GM18873 (cell line): Measurements from ENCODE around the gene ATP9B.

ENCODE experiments used
- ATAC-seq: cut with Tn5 transposase; IDR thresholded peaks from one replicate; pipeline ENCODE4 v1.9.1; 2021; ENCODE audit warnings: mild to moderate bottlenecking, moderate library complexity, moderate number of reproducible peaks; ENCODE audit not compliant: unreplicated experiment, low FRiP score

Gene ATP9B

GRCh38 chr18:79418236-79418635 lies 349.0 kb downstream of the ATP9B start:
- ATAC-seq, result no peak

DNA sequence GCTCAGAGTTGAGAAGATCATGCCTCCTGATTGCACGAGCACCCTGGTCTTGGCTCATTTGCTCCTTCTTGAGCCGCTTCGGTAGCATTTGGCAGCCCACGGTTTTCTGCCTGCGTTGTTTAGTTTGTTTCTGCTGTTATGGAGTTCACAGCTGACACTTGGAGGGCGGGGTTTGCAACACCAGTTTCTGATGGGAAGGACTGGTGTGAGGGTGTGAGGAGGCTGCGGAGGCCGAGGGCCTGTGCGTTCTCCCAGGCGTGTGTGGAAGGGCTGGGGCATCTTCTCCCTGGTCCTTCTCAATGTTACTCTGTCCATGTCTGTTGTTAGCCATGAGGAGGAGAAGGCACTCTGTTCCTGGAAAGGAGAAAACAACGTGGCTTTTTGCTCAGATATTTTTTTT lies 349.4 kb downstream of the ATP9B start:
- ATAC-seq, result no peak

GRCh38 chr18:79420033-79420745 lies 351.0 kb downstream of the ATP9B start:
- no peak for ATAC-seq

DNA sequence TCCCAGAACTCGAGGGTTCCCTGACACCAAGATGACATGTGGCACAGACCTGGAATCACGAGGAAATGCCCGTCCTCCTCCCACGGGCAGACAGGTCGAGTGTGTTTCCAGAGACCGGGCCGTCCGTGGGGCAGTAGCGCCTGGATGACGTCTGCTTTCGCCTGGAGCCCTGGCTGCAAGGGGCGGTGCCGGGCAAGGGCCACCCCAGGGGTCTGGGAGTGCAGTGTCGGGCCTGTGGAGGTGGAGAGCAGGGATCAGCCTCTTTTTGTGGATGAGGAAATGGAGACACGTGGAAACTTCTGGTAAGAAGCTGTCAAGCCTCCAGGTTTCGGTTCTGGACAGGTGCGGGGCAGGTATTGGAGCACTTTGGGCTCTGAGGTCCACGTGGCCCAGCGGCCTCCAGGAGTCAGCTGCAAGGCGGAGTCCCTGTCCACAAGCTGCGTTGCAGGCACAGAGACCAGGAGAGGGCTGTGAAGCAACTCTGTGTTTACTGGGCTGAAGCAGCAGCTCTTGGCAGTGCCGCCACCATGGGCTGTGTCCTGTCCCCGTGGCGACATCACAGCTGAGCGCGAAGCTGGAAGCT lies 352.2 kb downstream of the ATP9B start:
- no peak for ATAC-seq

GRCh38 chr18:79422022-79422782 lies 353.0 kb downstream of the ATP9B start:
- ATAC-seq, result no peak

DNA sequence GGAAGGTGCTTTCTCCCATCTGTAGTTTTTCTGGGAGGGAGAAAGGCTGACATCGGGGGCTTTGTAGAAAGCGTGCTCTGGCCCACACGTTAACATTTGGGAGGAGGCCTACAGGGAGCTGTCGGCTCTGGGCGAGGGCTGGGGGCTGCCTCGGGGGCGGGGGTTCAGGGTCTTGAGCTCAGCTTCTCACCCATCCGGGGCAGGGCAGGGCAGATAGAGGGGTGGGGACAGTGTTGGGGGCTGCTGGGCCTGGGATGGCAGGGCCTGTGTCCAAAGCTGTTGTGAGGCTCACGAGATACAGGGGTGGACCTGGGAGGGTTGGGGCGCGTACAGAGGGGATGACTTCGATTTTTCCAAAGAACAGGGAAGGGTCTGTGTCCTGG lies 353.6 kb downstream of the ATP9B start:
- no peak for ATAC-seq

DNA sequence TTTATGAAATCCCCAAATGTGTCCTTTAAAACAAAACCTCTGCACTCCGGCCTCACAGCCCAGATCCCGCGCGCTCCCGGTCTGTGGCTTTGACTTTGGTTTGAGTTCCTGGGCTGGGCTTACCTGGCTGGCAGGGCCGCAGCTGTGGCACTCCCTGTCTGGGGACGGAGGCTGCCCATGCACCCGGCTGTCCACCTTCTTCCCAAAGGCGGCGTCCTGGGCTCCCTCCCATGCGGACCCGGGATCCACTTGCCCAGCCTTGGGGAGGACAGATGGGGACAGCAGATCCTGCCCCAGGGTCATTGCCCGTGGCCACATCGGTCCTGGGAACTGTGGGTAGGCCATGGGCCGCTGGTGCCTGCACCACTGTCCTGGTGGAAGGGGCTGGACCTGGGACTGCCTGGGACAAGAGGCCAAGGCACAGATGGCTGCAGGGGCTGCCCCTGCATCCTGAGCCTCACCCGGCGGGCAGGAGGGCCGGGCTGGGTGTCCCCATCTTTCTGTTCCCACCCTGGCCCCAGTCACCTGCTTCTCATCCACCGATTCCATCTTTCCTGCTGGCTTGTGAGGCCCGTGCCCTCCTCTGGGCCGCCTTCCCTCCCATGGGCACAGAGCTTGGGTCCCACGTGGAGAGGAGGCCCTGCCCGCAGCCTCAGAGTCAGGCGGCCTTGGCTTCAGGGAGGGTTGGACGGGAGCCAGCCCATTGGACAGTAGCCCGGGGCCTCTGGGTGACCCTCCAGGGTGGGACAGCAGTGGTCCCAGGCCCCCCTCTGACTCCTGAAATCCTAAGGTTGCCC lies 354.2 kb downstream of the ATP9B start:
- no peak for ATAC-seq

- no peak for ATAC-seq
These were observed 354.9 kb downstream of the ATP9B start for GRCh38 chr18:79424008-79424565.

DNA sequence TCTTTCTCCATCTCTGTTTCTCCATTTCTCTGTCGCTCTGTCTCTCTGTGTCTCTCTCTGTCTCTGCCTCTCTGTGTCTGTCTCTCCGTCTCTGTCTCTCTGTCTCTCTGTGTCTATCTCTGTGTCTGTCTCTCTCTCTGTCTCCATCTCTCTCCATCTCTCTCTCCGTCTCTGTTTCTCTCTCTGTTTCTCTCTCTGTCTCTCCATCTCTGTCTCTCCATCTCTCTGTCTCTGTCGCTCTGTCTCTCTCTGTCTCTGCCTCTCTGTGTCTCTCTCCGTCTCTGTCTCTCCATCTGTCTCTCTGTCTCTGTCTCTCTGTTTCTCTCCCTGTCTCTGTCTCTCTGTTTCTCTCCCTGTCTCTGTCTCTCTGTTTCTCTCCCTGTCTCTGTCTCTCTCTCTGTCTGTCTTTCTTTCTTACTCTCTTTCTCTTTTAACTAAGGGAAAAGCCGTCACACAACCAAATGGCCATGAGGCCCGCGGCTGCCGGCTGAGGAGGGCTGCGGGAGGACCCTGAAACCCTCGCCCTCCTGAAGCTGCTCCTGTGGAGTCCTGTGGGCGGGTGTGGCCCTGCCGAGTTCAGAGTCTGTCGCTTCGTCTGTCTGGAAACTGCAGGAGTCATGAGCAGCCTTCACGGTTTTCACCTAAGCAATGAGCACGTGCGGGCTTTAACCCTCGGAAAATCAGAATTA lies 355.8 kb downstream of the ATP9B start:
- ATAC-seq, result no peak

DNA sequence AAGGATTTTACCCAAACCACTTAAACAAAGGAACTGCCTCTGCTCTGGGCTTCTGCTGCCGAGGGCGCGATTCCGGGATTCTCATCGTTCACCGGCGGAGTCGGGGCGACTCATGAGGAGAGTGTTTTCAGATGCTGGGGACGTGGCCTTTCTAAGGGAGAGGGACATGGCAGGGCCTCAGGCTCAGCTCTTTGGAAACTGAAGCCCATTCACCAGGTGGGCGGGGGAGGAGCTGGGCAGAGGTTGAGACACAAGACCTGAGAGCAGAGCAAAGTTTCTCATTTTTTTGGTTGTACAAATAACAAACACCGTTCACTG lies 356.3 kb downstream of the ATP9B start:
- no peak for ATAC-seq

- no peak for ATAC-seq
These were observed 357.4 kb downstream of the ATP9B start for GRCh38 chr18:79426376-79427300.

- no peak for ATAC-seq
These were observed 358.4 kb downstream of the ATP9B start for GRCh38 chr18:79427368-79428225.
